HG02610 (cell line): ENCODE results near the gene ETS1.

Experiments
- ATAC-seq: cut with Tn5 transposase; IDR thresholded peaks from one replicate; pipeline ENCODE4 v1.9.1; 2021; ENCODE audit warnings: mild to moderate bottlenecking, moderate library complexity; ENCODE audit not compliant: unreplicated experiment

Gene ETS1

DNA sequence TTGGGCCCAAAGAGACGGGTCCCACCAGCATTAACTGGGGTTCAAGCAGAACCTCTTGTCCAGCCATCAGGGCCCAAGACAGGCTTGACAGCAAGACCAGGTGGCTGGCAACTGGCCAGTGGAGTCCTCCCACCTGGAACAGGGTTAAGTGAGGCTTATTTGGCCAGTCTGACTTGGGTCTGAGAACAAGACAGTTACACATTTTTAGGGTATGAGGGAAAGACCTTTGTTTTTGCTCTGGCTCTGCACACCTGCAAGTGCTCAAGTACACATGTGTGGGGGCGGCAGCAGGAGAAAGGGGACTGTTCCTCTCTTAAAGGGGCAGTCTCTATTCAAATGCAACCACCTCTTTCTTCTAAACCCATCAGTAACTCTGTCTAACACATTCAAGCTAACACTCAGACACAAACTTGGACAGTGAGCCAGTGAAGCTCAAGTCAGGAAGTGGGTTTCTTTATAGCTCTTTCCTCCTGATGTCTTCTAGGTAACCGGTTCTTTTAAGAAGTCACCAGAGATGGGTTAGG lies 116.2 kb downstream of the ETS1 start:
- ATAC-seq = peak; percentile 35

DNA sequence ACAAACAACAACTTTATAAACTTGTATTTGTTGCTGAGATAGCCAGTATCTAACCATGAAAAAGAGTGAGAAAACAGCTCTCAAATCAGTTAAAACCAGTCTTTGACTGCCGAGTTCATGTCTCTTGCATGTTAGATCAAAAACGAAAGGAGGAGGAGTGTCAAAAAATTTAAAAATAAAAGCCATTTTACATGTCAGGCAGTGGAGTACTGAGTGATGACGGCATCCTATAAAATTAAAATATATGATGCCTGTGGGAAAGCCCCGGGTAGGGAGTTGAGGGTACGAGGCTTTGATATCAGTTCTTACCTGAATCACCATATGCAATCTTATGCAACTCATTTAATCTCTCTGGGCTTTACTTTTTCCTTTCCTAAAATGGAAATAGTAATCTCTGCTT lies 117.3 kb downstream of the ETS1 start:
- no peak for ATAC-seq

DNA sequence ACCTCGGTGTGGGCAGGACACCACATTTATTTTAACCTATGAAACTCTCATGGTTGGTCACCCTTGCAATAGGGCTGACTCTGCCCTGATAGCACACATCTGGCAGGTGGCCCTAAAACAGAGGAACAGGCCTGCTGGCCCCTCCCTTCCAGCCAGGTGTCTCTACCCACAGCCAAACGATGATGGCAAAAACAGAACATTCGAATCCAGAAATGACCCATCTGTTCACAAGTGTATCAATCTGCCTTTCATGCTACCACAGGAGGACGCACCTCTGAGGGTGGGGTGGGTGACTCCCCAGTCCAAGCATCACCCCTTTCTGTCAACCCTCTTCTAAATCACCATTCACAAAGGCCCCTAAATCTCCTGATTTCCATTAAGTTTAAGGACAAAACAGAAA lies 118.1 kb downstream of the ETS1 start:
- peak; percentile 52 for ATAC-seq

DNA sequence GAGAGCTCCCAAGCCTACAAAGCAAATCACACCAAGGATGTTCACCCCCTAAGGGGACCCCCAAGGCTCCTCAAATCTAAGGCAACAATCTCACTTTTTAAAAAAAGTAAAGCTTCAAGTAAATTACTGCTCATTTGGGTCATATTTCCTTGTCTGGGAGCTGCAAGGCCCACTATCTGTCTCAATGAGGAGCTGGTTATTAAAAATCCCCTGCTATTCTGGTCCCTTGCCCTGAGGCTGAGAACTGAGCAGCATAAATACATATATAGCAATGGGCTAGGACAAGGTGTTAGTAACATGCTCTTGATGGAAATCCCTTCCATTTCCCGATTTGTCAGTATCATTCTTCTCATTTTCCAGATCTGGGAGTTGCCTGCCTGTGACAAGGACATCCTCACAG lies 119.2 kb downstream of the ETS1 start:
- no peak for ATAC-seq

DNA sequence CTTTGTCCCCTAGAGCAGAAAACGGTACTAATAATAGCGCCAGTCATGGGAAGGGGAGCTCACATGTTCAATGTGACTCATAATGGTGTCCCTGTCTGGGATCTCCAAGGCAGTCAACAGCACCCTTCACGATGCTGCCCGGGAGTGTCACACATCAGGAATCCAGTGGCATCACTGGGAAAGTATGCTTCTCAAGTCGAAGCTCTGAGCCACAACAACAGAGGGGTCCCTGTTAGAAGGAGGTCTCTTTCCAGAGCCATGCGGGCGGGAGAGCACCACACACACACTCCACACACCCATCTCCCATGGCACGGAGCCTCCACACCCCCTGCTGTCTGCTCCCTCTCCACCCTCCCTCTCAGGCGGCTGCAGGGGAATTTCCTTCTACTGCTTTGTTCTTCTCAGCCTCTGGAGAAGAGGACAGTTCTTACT lies 119.7 kb downstream of the ETS1 start:
- no peak for ATAC-seq

DNA sequence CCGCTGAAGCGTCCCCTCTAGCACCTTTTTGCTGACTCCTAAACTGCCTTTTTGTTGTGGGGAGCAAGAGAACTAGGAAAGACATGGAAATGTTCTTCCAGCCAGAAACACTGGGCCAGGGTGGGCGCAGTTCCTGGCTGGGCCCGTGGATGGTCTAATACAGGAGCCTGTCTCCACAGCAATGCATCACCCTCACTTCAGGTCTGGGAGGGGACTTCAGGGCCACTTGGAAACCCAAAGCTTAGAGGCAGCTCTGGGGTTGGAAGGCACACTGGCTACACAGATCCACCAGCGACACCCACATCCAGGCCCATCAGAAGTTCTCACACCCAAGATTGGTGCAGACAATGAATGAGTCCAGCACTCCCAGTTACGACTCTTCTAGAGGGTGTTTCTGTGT lies 120.3 kb downstream of the ETS1 start:
- ATAC-seq = no peak

DNA sequence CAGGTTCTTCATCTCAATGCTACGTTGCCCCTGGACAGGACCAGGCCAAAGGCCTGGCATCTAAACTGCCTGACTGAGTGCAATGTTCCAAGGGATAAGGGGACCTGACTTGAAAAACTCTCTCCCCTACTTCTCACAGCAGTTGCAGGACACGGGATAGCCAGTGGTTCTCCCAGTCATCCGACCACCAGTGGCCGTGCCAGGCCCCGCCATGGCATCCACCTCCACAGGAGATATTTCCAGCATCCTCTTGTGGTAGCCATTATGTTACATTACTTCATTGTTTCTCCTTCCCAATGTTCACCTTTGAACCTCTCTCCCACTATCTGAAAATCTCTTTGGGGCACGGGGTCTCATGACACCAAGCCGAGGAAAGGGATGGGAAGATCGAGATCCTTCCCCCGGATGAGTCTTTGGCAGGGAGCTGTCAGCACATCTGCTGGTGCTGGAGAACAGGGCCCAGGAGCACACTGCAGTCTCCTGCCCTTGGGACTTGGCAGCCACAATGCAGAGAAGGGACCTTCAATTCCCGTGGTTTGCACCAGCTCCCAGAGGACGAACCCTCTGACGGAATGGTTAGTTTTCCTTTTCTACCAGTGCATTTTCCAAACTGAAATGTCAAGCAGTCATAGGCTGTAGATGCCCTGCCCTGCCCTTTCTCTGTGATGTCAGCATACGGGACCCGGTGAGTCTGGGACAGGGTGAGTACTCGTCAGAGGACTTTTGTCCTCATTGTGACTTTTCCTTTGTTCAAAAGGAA lies 121.2 kb downstream of the ETS1 start:
- ATAC-seq = no peak

DNA sequence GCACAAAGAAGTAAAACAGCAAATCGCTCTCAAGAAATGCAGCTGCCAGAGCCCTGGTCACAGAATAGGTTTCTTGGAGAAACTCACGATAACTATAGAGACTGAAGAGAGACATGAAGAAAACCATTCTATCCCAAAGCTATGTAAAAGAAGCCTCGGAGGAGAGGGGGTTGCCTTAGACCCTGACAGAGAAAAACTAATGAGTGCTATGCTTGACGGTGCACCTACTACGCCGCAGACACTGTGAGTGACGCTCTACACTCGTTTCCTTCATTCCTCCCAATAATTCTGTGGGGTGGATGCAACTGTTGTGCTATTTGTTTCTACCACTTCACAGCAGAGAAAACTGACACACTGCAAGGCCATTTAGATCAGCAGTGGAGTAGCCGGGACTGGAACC lies 121.8 kb downstream of the ETS1 start:
- no peak for ATAC-seq

DNA sequence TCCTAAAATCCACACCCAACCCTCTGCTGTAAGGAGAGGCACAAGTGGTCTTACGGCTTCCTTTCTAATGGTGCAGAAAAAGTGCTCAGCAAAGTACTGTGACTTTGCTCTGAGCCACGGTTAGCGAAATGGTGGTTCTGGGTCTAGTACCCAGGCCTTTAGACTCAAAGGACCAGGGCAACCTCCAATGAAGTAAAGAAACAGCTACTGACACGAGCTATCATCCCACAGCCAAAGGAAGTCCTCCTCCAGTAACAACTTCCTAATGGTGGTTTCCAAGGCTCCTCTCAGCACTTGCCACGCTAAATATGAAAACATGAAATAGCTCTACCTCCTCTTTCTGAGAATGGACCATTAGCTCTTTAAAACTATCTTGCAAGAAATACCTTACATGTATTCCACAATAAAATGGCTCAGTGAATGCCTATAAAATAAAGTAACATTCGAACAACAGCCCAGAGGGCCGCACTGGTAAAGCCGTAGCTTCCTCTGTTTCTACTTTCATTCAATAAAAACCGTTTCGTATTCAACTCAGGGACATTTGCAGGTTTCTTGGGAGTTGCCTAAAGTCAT lies 122.4 kb downstream of the ETS1 start:
- no peak for ATAC-seq

DNA sequence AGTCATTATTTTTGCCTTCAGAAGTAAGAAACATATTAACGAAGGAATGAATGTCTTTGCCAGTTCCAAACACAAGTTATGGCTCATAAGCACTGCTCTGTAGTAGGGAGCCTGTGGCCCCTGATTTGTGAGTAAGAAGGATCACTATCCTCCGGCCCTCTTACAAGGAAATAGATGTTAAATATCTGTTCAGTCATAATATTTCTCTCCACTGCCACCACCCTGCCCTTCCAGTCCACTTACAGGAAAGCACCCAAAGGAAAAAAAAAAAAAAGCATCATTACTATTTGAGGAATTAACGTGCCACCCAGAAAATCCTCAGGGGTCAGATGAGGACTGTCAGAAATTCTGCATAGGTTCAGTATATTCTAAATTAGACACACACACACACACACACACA lies 123.4 kb downstream of the ETS1 start:
- ATAC-seq = no peak

DNA sequence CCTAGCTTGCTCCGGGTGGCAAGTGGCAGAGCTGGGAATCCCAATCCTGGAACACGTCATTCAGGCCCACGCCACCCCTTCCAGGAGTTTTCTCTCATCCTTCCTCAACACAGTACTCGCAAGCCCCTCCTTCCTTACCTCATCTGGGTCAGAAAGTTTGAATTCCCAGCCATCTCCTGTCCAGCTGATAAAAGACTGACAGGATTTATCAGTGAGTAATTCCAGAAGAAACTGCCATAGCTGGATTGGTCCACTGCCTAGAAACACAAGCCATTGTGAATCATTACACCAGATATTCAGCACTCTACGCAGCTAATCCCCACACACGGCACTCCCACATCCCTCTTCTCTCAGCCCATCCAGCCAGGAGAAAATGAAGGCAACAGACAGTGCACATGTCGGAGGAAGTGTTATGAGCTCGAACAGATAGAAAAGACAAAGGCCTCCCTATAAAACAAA lies 124.0 kb downstream of the ETS1 start:
- no peak for ATAC-seq

DNA sequence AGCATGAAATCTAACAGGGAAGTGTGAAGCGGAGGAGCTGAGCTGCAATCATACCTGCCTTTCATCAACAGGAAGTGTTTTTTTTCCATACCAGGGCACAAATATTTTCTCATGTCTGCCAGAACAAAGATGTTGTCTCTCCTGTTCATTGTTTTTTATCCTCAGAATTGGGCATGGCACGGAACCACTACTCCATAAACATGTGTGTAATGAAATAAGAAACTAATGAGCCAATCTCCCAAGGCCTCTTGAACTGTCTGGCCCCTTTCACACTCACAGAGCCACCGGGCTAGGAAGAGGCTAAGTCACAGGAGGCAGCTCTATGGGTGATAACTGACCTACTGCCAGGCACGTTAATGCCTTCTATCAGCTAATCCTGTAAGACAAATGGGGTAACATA lies 124.4 kb downstream of the ETS1 start:
- ATAC-seq = no peak

DNA sequence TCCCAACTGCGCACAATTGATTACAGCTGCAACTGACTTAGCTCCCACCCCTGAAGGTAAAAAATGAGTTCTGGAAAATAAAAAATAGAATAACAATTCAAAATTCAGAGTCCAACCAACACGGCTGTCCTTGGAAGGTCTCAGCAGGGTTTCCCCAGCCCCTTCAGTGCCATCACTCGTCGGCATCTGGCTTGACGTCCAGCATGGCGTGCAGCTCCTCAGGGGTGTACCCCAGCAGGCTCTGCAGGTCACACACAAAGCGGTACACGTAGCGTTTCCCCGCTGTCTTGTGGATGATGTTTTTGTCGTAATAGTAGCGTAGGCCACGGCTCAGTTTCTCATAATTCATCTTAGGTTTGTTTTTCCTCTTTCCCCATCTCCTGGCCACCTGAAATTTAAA lies 125.2 kb downstream of the ETS1 start:
- no peak for ATAC-seq

DNA sequence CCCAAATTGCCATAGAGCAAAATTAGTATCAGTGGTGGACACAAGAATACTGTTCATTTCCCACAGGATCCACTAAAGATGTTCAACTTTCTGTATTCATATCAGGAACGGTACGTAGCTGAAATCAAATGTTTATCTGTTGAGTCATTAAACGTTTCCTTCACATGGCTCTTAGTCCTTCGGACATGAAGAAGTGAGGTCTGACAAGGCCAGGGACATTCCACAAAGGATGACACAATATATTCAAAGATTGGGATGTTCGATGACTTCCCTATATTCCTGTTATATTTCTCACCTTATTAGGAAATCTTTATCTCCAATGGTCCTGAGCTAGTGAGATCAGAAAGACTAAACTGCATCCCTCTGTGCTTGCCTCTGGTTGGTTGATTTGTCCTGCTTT lies 129.0 kb downstream of the ETS1 start:
- no peak for ATAC-seq

DNA sequence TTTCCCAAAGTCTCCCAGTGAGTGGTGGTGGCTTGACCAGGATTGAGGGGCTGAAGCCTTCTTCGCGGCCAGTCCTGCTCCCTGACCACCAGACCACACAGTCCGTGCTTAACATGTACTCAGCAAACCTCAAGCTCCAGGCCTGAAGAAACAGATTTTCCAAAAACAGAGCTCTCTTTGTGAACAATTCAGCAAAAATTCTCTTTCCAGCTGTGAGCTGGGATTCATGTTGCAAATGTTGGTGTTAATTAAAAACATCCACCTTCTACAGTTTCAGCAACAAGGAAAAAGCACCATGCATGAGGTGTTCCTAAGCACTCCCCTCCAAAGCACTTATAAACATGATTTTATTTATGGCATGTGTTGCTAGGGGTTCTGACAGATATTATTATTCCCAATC lies 129.5 kb downstream of the ETS1 start:
- ATAC-seq = no peak

DNA sequence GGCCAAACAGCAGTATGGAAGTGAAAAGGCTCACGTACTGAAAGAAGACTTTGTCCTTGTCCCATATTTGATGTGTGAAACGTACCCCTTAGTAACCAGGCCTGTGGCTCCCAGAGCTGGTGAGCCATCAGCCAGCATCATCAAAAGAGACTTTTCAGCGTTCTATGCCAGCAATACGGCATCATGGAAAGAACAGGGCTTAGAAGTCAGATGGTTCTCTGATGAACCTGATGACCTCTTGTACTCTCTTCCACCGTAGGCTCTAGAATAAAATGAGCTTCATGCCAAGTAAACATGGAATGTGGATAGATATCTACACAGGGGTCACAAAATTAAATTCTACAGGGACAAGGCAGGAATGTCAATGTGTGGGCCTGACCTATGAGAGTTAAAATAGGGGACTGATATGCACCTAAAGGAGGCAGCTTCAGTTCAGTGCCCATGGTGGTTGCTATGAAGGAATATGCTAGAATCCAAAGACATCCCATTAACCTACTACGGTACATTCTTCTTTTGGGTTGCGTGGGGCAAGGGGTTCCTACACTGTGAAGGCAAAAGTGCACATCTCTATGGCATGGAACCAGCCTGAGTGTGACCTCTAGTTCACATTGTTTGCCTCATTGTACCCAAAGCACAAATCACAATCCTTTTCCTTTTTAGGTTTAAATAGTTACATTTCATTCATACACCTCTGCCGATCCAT lies 130.6 kb downstream of the ETS1 start:
- ATAC-seq = no peak

DNA sequence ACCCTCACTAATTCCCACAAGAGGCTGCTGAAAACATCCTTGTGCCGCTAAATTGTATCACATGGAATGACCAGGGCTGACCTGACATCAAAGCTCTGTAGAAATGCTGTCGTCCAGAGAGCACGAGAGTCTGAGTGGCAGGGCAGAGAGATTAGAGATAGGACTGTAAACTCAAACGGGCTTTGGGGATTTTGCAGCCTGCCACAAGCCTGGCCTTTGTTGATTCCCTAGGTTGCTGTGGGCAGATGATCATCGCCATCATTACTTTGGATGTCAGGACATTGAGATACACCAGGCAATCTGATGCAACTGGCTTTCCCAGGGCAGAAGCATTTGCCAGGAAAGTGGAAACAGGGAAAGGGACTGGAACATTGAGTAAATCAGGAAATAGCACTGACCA lies 131.6 kb downstream of the ETS1 start:
- no peak for ATAC-seq

DNA sequence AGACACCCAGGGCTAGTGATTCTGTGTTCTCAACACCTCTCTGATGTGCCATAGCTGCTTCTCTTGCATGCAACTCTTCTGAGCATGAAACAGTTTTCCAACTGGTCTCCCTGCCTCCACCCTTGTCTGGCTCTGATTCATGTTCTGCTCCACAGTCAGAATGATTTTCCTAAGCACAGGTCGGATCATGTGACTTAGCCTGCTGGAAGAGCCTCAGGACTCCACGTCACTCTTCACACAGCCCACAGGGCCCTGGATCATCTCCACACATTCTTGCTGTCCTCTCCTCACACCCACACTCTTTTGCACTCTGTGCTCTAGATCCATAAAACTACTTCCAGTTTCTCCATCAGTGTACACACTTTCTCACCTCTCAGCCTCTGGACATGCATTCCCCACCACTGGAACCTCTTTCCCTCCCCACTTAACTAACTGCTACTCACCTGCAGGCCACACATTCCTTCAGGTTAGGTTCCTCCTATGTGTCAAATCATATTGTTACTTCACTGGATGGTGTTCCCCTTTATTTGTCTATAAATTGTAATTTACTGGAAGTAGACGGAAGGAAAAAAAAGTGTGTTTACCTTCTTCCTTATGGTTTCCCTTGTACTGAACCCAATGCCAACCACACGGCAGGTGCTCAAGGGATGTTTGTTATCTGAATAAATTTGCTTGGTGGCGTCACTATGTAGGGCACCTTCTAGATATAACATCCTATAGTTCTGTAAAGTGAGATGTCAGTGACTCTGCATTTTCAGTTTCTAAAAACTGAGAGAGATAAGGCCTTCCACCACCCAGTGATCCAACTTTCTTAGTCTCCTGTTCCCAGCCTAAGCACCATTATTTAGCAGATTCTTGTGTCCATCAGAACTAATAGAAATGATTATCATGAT lies 133.7 kb downstream of the ETS1 start:
- ATAC-seq = no peak

DNA sequence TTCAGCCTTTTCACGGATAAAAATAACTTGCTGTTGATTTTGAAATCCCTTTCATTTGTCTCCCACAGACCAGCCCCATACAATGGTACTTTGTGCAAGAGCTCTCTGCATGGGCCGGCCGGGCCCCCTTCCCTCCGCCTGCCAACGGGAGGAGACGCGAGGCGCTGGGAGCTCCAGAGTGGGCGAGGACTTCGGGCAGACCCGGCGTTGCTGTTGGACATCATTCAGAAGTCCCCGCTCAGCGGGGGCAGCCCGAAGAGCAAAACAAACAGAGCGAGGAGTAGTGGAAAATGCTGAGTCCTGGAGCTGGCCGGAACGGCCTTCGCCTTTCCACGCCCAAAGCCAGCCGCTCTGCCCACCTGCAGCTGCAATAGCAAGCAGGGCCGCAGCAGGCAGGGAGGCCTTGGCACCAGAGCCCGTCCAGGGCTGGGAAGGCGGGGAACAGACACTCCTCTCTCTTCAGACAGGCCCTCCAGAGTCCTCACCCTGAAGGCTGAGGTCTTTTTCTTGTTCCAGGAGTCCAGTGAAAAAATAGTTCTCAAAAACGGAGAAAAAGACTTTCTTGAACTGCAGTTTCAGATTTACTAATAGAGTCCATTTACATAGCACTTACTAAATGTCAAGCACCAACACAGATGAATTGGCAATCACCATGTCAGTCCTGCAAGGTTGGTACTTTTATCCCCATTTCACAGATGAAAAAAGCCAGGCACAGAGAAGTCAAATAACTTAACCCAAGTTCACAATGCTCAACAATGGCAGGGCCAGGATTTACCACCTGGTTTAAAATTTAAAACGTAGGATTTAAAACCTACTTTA lies 135.5 kb downstream of the ETS1 start:
- no peak for ATAC-seq
